Endothelial cell of umbilical vein (primary cell): Measurements from ENCODE around the gene ABCC11. TPM values are rescaled to one million over a fixed set of nuclear protein-coding genes. Genes with fewer than 3 reads are reported as not detected.
A peak's percentile ranks its signal among the peaks of the same experiment; 100 is the strongest.

Source experiments
- BruUV-seq: library from RNA; stranded (reverse); fragments of 400-500 nt; replicated peaks from 2 replicates; lab custom pipeline; 2021; lab: Mats Ljungman, UMichigan
- CTCF ChIA-PET: fragments of 300-600, 350-600 bp; sonication (Branson Sonifier 250); formaldehyde crosslinking; loops from one replicate; lab custom pipeline; 2021; ENCODE audit warnings: antibody characterized with exemption, inconsistent platforms; lab: Charles Lee
- POLR2A ChIA-PET: fragments of 300-600, 350-600 bp; sonication (Branson Sonifier 250); formaldehyde crosslinking; loops from one replicate; lab custom pipeline; 2021; ENCODE audit warnings: antibody characterized with exemption, inconsistent platforms; lab: Charles Lee
- DNase-seq: peaks from one replicate; pipeline ENCODE4 v3.0.0-alpha.2; 2011; ENCODE audit warnings: low read depth, low spot score
- FAIRE-seq: peaks from 2 replicates; lab custom pipeline; 2011; peaks lifted over from hg19 to GRCh38; lab: Jason Lieb, UNC
- H2AFZ ChIP-seq: 2 replicates; pipeline ENCODE4 v1.6.0; 2012; ENCODE audit warnings: low read depth, low read length, control low read depth, inconsistent platforms
- H3K27ac ChIP-seq: 2 replicates; pipeline ENCODE4 v1.5.1; 2011; ENCODE audit warnings: low read depth, mild to moderate bottlenecking, control low read depth, low read length, moderate library complexity; ENCODE audit not compliant: insufficient read depth
- H3K27me3 ChIP-seq, 2 experiments: 2 replicates each; pipeline versions ENCODE4 v1.6.0 to v1.6.1; 2011; ENCODE audit warnings: low read length in 2 of 2, mixed read lengths in 1 of 2; ENCODE audit not compliant: control insufficient read depth in 2 of 2, insufficient read depth in 2 of 2
- H3K36me3 ChIP-seq, 2 experiments: 2 replicates in 1 of 2; 3 replicates in 1 of 2; pipeline ENCODE4 v1.5.1; 2011; ENCODE audit warnings: low read length in 2 of 2, mild to moderate bottlenecking in 1 of 2, moderate library complexity in 1 of 2; ENCODE audit not compliant: control insufficient read depth in 2 of 2, insufficient read depth in 2 of 2; ENCODE audit errors: extremely low read depth in 1 of 2
- H3K4me1 ChIP-seq: 3 replicates; pipeline ENCODE4 v1.5.1; 2011; ENCODE audit warnings: mild to moderate bottlenecking, low read length; ENCODE audit not compliant: control insufficient read depth, insufficient read depth; ENCODE audit errors: extremely low read depth
- H3K4me2 ChIP-seq: 2 replicates; pipeline ENCODE4 v1.6.1; 2011; ENCODE audit warnings: low read length, control low read depth, mixed read lengths; ENCODE audit not compliant: insufficient read depth
- H3K4me3 ChIP-seq, 3 experiments: fragments of 200-600 bp in 1 of 3; sonication (generic), shearing (Covaris generic) in 1 of 3; replicated peaks in 1 of 3; 2 replicates each; pipeline ENCODE4 v1.5.1; 2011 to 2016; ENCODE audit warnings: control low read depth in 3 of 3, low read length in 3 of 3, mild to moderate bottlenecking in 2 of 3, inconsistent platforms in 1 of 3, low read depth in 1 of 3, moderate library complexity in 1 of 3; ENCODE audit not compliant: insufficient read depth in 1 of 3
- H3K79me2 ChIP-seq: 2 replicates; pipeline ENCODE4 v1.6.0; 2012; ENCODE audit warnings: low read length, inconsistent platforms; ENCODE audit not compliant: control insufficient read depth, insufficient read depth
- H3K9ac ChIP-seq: replicated peaks from 2 replicates; pipeline ENCODE3; 2011; ENCODE audit warnings: low read length, control low read depth; ENCODE audit not compliant: insufficient read depth; ENCODE audit errors: extremely low read depth
- H3K9me1 ChIP-seq: replicated peaks from 3 replicates; pipeline ENCODE4 v1.6.0; 2011; ENCODE audit warnings: mild to moderate bottlenecking, low read length; ENCODE audit not compliant: control insufficient read depth, insufficient read depth; ENCODE audit errors: extremely low read depth
- H3K9me3 ChIP-seq: replicated peaks from 2 replicates; pipeline ENCODE4 v1.5.1; 2012; ENCODE audit warnings: low read length, inconsistent platforms; ENCODE audit not compliant: control insufficient read depth, insufficient read depth
- H4K20me1 ChIP-seq: replicated peaks from 2 replicates; pipeline ENCODE3; 2011; ENCODE audit warnings: mild to moderate bottlenecking, low read length; ENCODE audit not compliant: control insufficient read depth, insufficient read depth; ENCODE audit errors: extremely low read depth
- EZH2 ChIP-seq: IDR thresholded peaks from 2 replicates; pipeline ENCODE4 v1.6.1; 2012; ENCODE audit warnings: borderline replicate concordance, low read depth, mild to moderate bottlenecking, moderate library complexity, low read length, inconsistent platforms; ENCODE audit not compliant: severe bottlenecking
- FOS ChIP-seq: IDR thresholded peaks from 2 replicates; pipeline ENCODE4 v1.6.1; 2011; ENCODE audit warnings: mild to moderate bottlenecking, low read length, moderate library complexity, borderline replicate concordance; ENCODE audit not compliant: insufficient read depth
- GATA2 ChIP-seq: IDR thresholded peaks from 2 replicates; pipeline ENCODE4 v1.7.0; 2011; ENCODE audit warnings: low read depth, mild to moderate bottlenecking, moderate library complexity, mixed read lengths, low read length; ENCODE audit not compliant: insufficient read length, insufficient read depth
- JUN ChIP-seq: IDR thresholded peaks from 2 replicates; pipeline ENCODE4 v1.6.1; 2011; ENCODE audit warnings: borderline replicate concordance, low read depth; ENCODE audit not compliant: insufficient read length, insufficient read depth
- POLR2A ChIP-seq: IDR thresholded peaks from 2 replicates; pipeline ENCODE4 v1.6.1; 2012; ENCODE audit warnings: low read depth, mild to moderate bottlenecking, control low read depth, low read length
- POLR2AphosphoS5 ChIP-seq: IDR thresholded peaks from 2 replicates; pipeline ENCODE4 v1.6.1; 2012; ENCODE audit warnings: low read depth, mild to moderate bottlenecking, control low read depth, low read length, moderate library complexity; ENCODE audit not compliant: insufficient read depth
- dilution Hi-C: fragments of 300-500 bp; cut with MboI; formaldehyde crosslinking; loops from one replicate; pipeline ENCODE4 v1.15.0; 2019; ENCODE audit warnings: low sequenced_read_pairs; ENCODE audit not compliant: extremely low pct_ligation_motif_present
- intact Hi-C: fragments of 100-400 bp; cut with micrococcal nuclease; formaldehyde crosslinking; loops from one replicate; pipeline ENCODE4 v1.10.0; 2022
- polyA plus RNA-seq, 4 experiments: library from polyadenylated mRNA; depleted of rRNA in 3 of 4; stranded (reverse) in 3 of 4; unstranded in 1 of 4; fragments of >200 nt; gene quantifications; 2 replicates each; pipeline versions ENCODE4 v1.2.1 to v1.2.3, GENCODE V29; 2011 to 2012; ENCODE audit warnings: missing spikeins in 1 of 4
- total RNA-seq: library from RNA; stranded (reverse); gene quantifications from 2 replicates; pipeline ENCODE4 v1.2.3, GENCODE V29; 2021
- TF ChIP-seq, protein P1 (sequence below): IDR thresholded peaks from 2 replicates; pipeline ENCODE4 v1.6.1; 2011; ENCODE audit not compliant: insufficient read depth, insufficient read length
- TF ChIP-seq, protein P2 (sequence below), 2 donors: IDR thresholded peaks; 1 replicate in 1 of 2; 2 replicates in 1 of 2; pipeline ENCODE4 v1.5.1; 2011; ENCODE audit warnings: low read length in 2 of 2, mild to moderate bottlenecking in 2 of 2, moderate library complexity in 2 of 2, control low read depth in 1 of 2, inconsistent platforms in 1 of 2, low read depth in 1 of 2; ENCODE audit not compliant: insufficient read depth in 1 of 2; ENCODE audit errors: extremely low read depth in 1 of 2

The ABCC11 gene
- total and polyA plus RNA-seq, 2 donors (not counting 3 experiments of a cell fraction or from before 2014, with no cell fraction given) = 0.08 TPM; not detected in 1

DNA sequence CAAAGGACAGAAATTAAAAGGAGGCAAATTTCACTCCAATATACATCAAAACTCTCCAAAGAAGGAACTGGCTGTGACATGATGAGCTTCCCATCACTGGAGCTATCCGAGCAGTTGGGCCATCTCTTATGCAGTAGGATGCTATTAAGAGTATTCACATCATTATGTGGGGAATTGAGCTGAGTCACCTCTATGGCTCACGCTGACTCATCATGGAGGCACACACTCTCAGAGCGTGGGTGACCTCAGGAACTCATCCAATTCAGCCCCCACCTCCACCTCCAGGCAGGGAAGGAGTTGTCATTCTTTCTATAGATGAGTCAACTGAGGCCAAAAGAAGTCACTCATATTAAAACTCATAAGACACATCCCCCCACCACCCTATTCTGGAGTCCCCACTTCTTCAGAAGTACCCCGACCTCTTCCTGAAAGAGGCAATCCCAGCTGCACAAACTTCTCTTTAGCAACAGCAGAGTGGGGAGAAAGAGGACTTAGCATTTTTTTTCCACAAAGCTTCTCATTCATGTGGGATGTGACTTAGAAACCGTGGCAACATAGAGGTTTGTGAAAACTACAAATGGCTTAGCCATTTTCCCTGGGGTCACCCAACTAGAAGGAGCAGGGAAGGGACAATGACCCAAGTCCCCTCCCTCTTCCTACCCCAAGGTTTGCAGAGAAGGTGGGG, 124.1 kb downstream of the ABCC11 start:
- Histone ChIP-seq H3K9ac (no peak overlapping the region), H3K36me3 (no peaks in the 10 kb centered on the region), H3K79me2 (no peaks in the 10 kb centered on the region), H3K4me3 (no peak overlapping the region), H3K9me1 (no peaks in the 10 kb centered on the region), H2AFZ (no peak overlapping the region), H3K9me3 (no peaks in the 10 kb centered on the region), H4K20me1 (no peaks in the 10 kb centered on the region), H3K27me3 (no peaks in the 10 kb centered on the region), H3K4me2 (no peak overlapping the region), H3K4me1 (peaks cover 10% of the 10 kb centered on the region), H3K27ac (no peak overlapping the region)
- CTCF ChIA-PET = interaction anchor here (0.6 to 1.6 kb wide), 10 partner anchors 9 to 1109 kb away, joined by 3 to 9 read pairs (median 5); partner anchors contain the start of gene NETO2
- TF ChIP-seq POLR2AphosphoS5 (no peak), FOS (peak; percentile 100), POLR2A (no peak), JUN (peak; percentile 88), GATA2 (no peak), EZH2 (no peak)
- TF ChIP-seq, protein P1, sequence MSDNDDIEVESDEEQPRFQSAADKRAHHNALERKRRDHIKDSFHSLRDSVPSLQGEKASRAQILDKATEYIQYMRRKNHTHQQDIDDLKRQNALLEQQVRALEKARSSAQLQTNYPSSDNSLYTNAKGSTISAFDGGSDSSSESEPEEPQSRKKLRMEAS = no peak
- TF ChIP-seq, protein P2, sequence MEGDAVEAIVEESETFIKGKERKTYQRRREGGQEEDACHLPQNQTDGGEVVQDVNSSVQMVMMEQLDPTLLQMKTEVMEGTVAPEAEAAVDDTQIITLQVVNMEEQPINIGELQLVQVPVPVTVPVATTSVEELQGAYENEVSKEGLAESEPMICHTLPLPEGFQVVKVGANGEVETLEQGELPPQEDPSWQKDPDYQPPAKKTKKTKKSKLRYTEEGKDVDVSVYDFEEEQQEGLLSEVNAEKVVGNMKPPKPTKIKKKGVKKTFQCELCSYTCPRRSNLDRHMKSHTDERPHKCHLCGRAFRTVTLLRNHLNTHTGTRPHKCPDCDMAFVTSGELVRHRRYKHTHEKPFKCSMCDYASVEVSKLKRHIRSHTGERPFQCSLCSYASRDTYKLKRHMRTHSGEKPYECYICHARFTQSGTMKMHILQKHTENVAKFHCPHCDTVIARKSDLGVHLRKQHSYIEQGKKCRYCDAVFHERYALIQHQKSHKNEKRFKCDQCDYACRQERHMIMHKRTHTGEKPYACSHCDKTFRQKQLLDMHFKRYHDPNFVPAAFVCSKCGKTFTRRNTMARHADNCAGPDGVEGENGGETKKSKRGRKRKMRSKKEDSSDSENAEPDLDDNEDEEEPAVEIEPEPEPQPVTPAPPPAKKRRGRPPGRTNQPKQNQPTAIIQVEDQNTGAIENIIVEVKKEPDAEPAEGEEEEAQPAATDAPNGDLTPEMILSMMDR (IDR thresholded peaks at IDR 0.05; ENCODE audit: extremely low read depth in 1 of 2, insufficient read depth in 1 of 2, low read depth in 1 of 2, low read length in 2 of 2) = no peak
- dilution Hi-C loops = no loop called here
- POLR2A ChIA-PET = no interaction called here
- BruUV-seq = no TSS peak
- DNase-seq = peak; percentile 72
- intact Hi-C loops = no loop called here
- peak; percentile 89 for FAIRE-seq
